ENCODE data around the gene C5orf63.

- TF ChIP-seq, protein P1, sequence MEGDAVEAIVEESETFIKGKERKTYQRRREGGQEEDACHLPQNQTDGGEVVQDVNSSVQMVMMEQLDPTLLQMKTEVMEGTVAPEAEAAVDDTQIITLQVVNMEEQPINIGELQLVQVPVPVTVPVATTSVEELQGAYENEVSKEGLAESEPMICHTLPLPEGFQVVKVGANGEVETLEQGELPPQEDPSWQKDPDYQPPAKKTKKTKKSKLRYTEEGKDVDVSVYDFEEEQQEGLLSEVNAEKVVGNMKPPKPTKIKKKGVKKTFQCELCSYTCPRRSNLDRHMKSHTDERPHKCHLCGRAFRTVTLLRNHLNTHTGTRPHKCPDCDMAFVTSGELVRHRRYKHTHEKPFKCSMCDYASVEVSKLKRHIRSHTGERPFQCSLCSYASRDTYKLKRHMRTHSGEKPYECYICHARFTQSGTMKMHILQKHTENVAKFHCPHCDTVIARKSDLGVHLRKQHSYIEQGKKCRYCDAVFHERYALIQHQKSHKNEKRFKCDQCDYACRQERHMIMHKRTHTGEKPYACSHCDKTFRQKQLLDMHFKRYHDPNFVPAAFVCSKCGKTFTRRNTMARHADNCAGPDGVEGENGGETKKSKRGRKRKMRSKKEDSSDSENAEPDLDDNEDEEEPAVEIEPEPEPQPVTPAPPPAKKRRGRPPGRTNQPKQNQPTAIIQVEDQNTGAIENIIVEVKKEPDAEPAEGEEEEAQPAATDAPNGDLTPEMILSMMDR (conservative IDR thresholded peaks at IDR 0.05; ENCODE audit: low read depth, low read length) = no peak
- no peak for TF ChIP-seq EZH2 (IDR thresholded peaks at IDR 0.05; ENCODE audit: borderline replicate concordance, low read depth, low read length, poor library complexity, severe bottlenecking)
Observed at GRCh38 chr5:127112347-127112864, 39.1 kb upstream of the C5orf63 start.

All from A673 (cell line).